HepG2 (cell line): ENCODE results near the gene PALM3. TPM values are rescaled to one million over a fixed set of nuclear protein-coding genes. Genes with fewer than 3 reads are reported as not detected.

Source experiments
- BCL6 ChIP-seq: IDR thresholded peaks from 2 replicates; pipeline ENCODE4 v1.6.1; 2016; ENCODE audit warnings: missing genetic modification reagents, missing compliant biosample characterization
- FOXK1 ChIP-seq: sonication (generic); formaldehyde crosslinking; IDR thresholded peaks from 2 replicates; pipeline ENCODE4 v1.4.0; 2020; ENCODE audit warnings: low read depth, missing genetic modification reagents, borderline replicate concordance
- HOXA5 ChIP-seq: sonication (generic); formaldehyde crosslinking; IDR thresholded peaks from 2 replicates; pipeline ENCODE4 v1.4.0; 2020; ENCODE audit warnings: missing genetic modification reagents
- MIER2 ChIP-seq: IDR thresholded peaks from 2 replicates; pipeline ENCODE4 v1.6.1; 2016; ENCODE audit warnings: missing biosample characterization, missing genetic modification reagents
- MTF2 ChIP-seq: sonication (generic); formaldehyde crosslinking; IDR thresholded peaks from 2 replicates; pipeline ENCODE4 v1.5.0; 2020; ENCODE audit warnings: missing genetic modification reagents, borderline replicate concordance
- NFRKB ChIP-seq: fragments of 450-650 bp; IDR thresholded peaks from 2 replicates; pipeline ENCODE4 v1.6.1; 2017
- PITX1 ChIP-seq: sonication (generic); formaldehyde crosslinking; IDR thresholded peaks from 2 replicates; pipeline ENCODE4 v1.5.1; 2020; ENCODE audit warnings: mild to moderate bottlenecking, missing genetic modification reagents
- SALL1 ChIP-seq: sonication (generic); formaldehyde crosslinking; IDR thresholded peaks from 2 replicates; pipeline ENCODE4 v1.8.0; 2022; ENCODE audit warnings: mild to moderate bottlenecking, missing genetic modification reagents
- SPEN ChIP-seq: sonication (generic); formaldehyde crosslinking; IDR thresholded peaks from 2 replicates; pipeline ENCODE4 v1.5.1; 2020; ENCODE audit warnings: low read depth, mild to moderate bottlenecking, missing genetic modification reagents
- TEAD2 ChIP-seq: sonication (generic); formaldehyde crosslinking; IDR thresholded peaks from 2 replicates; pipeline ENCODE4 v1.9.0; 2021; ENCODE audit warnings: missing genetic modification reagents
- ZBTB39 ChIP-seq: sonication (generic); formaldehyde crosslinking; IDR thresholded peaks from 2 replicates; pipeline ENCODE4 v1.5.0; 2020; ENCODE audit warnings: missing genetic modification reagents
- ZHX2 ChIP-seq, 2 experiments: sonication (generic) in 1 of 2; formaldehyde crosslinking in 1 of 2; IDR thresholded peaks; 2 replicates each; pipeline versions ENCODE4 v1.6.1 to v1.9.0; 2014 to 2022; ENCODE audit warnings: antibody characterized with exemption in 1 of 2, borderline replicate concordance in 1 of 2, inconsistent platforms in 1 of 2, low read depth in 1 of 2, missing genetic modification reagents in 1 of 2
- ZMAT3 ChIP-seq: sonication (generic); formaldehyde crosslinking; conservative IDR thresholded peaks from 2 replicates; pipeline ENCODE4 v1.7.0; 2021; ENCODE audit warnings: missing genetic modification reagents
- ZMYM2 ChIP-seq: sonication (generic); formaldehyde crosslinking; IDR thresholded peaks from 2 replicates; pipeline ENCODE4 v1.8.0; 2022; ENCODE audit warnings: mild to moderate bottlenecking, missing genetic modification reagents
- ZNF160 ChIP-seq: sonication (generic); formaldehyde crosslinking; IDR thresholded peaks from 2 replicates; pipeline ENCODE4 v1.8.0; 2022; ENCODE audit warnings: mild to moderate bottlenecking, inconsistent platforms, missing genetic modification reagents
- ZNF513 ChIP-seq: sonication (generic); formaldehyde crosslinking; conservative IDR thresholded peaks from 2 replicates; pipeline ENCODE4 v1.5.0; 2020; ENCODE audit warnings: missing genetic modification reagents
- ZNF552 ChIP-seq: sonication (generic); formaldehyde crosslinking; IDR thresholded peaks from 2 replicates; pipeline ENCODE4 v1.9.0; 2022; ENCODE audit warnings: missing genetic modification reagents, mild to moderate bottlenecking, borderline replicate concordance
- ZNF703 ChIP-seq: sonication (generic); formaldehyde crosslinking; IDR thresholded peaks from 2 replicates; pipeline ENCODE4 v1.5.1; 2020; ENCODE audit warnings: missing genetic modification reagents, mild to moderate bottlenecking, moderate library complexity, borderline replicate concordance
- ZNF75D ChIP-seq: sonication (generic); formaldehyde crosslinking; IDR thresholded peaks from 2 replicates; pipeline ENCODE4 v1.8.1; 2023; ENCODE audit warnings: missing genetic modification reagents, mild to moderate bottlenecking, borderline replicate concordance
- ZNF879 ChIP-seq: sonication (generic); formaldehyde crosslinking; IDR thresholded peaks from 2 replicates; pipeline ENCODE4 v1.8.1; 2023; ENCODE audit warnings: missing genetic modification reagents
- polyA plus RNA-seq, 8 experiments: library from polyadenylated mRNA; depleted of rRNA in 3 of 8; stranded (reverse) in 7 of 8; unstranded in 1 of 8; fragments of >200 nt; fragmentation: Illumina TruSeq in 4 of 8; extraction: Trizol in 4 of 8; gene quantifications; 2 replicates each; pipeline versions ENCODE4 v1.2.1 to v1.2.3, GENCODE V29; 2011 to 2016; ENCODE audit warnings: low read depth in 4 of 8, missing spikeins in 1 of 8, mixed read lengths in 1 of 8; ENCODE audit not compliant: insufficient read depth in 1 of 8
- total RNA-seq, 5 experiments: library from RNA; depleted of rRNA; stranded (reverse); fragments of >200 nt; fragmentation: Illumina TruSeq; extraction: Trizol; gene quantifications; 2 replicates each; pipeline ENCODE4 v1.2.3, GENCODE V29; 2016; ENCODE audit warnings: low read depth in 1 of 5

The PALM3 gene
- total and polyA plus RNA-seq, 2 of the 13 experiments (the other 11 are each of a cell fraction or from before 2014, with no cell fraction given): 0.79 to 2.4 TPM

GRCh38 chr19:14006766-14007562 lies 54.9 kb downstream of the PALM3 start (continued):
- TF ChIP-seq ZHX2 (IDR thresholded peaks at IDR 0.05; ENCODE audit: low read depth) (peak; percentile 97), ZHX2 (CRISPR knock-in tag; IDR thresholded peaks at IDR 0.05; ENCODE audit: borderline replicate concordance) (no peak), ZNF879 (no peak), ZBTB39 (CRISPR knock-in tag) (peak; percentile 66; the same call in 1 of the 2 replicates), NFRKB (no peak), ZMAT3 (peak; percentile 68; the same call in 1 of the 2 replicates), ZNF513 (no peak), ZNF160 (CRISPR knock-in tag) (peak; percentile 81), ZNF552 (CRISPR knock-in tag) (no peak; the same call in 1 of the 2 replicates), MIER2 (CRISPR knock-in tag) (0 out of 2 replicates have a peak, but pooled peaks have one; percentile 14), TEAD2 (CRISPR knock-in tag) (no peak), ZNF703 (CRISPR knock-in tag) (peak; percentile 51), ZNF75D (CRISPR knock-in tag) (no peak), BCL6 (CRISPR knock-in tag) (peak; percentile 62), MTF2 (CRISPR knock-in tag) (peak; percentile 59; the same call in 1 of the 2 replicates), SPEN (CRISPR knock-in tag) (peak; percentile 73), ZMYM2 (peak; percentile 98), SALL1 (CRISPR knock-in tag) (peak; percentile 80), FOXK1 (CRISPR knock-in tag) (0 out of 2 replicates have a peak, but pooled peaks have one; percentile 49), HOXA5 (no peak; the same call in 1 of the 2 replicates), PITX1 (CRISPR knock-in tag) (peak; percentile 41; the same call in 1 of the 2 replicates)
